B cell (primary cell): ENCODE results near the gene CD274. TPM values are rescaled to one million over a fixed set of nuclear protein-coding genes. Genes with fewer than 3 reads are reported as not detected.

Experiments used
- ATAC-seq: fragments of 200-7000 bp; cut with Tn5 transposase; one replicate; pipeline ENCODE4 v1.10.0; 2021; ENCODE audit warnings: low read depth, mild to moderate bottlenecking, moderate number of reproducible peaks, moderate library complexity
- CTCF ChIA-PET: fragments of 350-600 bp; sonication (Branson Sonifier 250); formaldehyde crosslinking; loops from one replicate; lab custom pipeline; 2021; ENCODE audit warnings: antibody characterized with exemption, inconsistent platforms; lab: Charles Lee
- POLR2A ChIA-PET: fragments of 350-600 bp; sonication (Branson Sonifier 250); formaldehyde crosslinking; loops from one replicate; lab custom pipeline; 2021; ENCODE audit warnings: antibody characterized with exemption; lab: Charles Lee
- DNase-seq: peaks from one replicate; pipeline ENCODE4 v3.0.0; 2013
- H2AFZ ChIP-seq: 2 replicates; pipeline ENCODE4 v1.6.1; 2012; ENCODE audit warnings: mild to moderate bottlenecking, low read depth, low read length; ENCODE audit not compliant: insufficient read depth, poor library complexity, severe bottlenecking
- H3K27ac ChIP-seq, 2 donors: 1 replicate in 1 of 2; 2 replicates in 1 of 2; pipeline ENCODE4 v1.5.1; 2012 to 2013; ENCODE audit warnings: low read length in 2 of 2, mild to moderate bottlenecking in 2 of 2, moderate library complexity in 1 of 2
- H3K27me3 ChIP-seq, 4 experiments: fragments of 200-600 bp in 1 of 4; sonication (generic) in 1 of 4; replicated peaks in 1 of 4; 1 replicate in 2 of 4; 2 replicates in 2 of 4; pipeline versions ENCODE4 v1.6.1 to v1.7.0; 2013 to 2016; ENCODE audit warnings: low read length in 3 of 4, mild to moderate bottlenecking in 2 of 4, mixed read lengths in 1 of 4, moderate library complexity in 1 of 4; ENCODE audit not compliant: insufficient read depth in 4 of 4, control insufficient read depth in 3 of 4; ENCODE audit errors: control extremely low read depth in 1 of 4
- H3K36me3 ChIP-seq, 2 experiments: replicated peaks in 1 of 2; 1 replicate in 1 of 2; 2 replicates in 1 of 2; pipeline versions ENCODE4 v1.6.1 to v1.7.1; 2013; ENCODE audit warnings: low read length in 1 of 2; ENCODE audit not compliant: insufficient read depth in 2 of 2, control insufficient read depth in 1 of 2; ENCODE audit errors: control extremely low read depth in 1 of 2, extremely low read depth in 1 of 2
- H3K4me1 ChIP-seq, 2 donors: fragments of 200-600 bp in 1 of 2; sonication (generic) in 1 of 2; 1 replicate in 1 of 2; 2 replicates in 1 of 2; pipeline versions ENCODE4 v1.5.1 to v1.6.1; 2013 to 2017; ENCODE audit warnings: low read length in 2 of 2; ENCODE audit not compliant: control insufficient read depth in 2 of 2, insufficient read depth in 2 of 2
- H3K4me2 ChIP-seq: replicated peaks from 2 replicates; pipeline ENCODE3; 2012; ENCODE audit warnings: mild to moderate bottlenecking, low read depth, low read length; ENCODE audit not compliant: poor library complexity, severe bottlenecking
- H3K4me3 ChIP-seq, 5 experiments: fragments of 200-600 bp in 1 of 5; sonication (generic) in 1 of 5; 1 replicate in 3 of 5; 2 replicates in 2 of 5; pipeline versions ENCODE4 v1.5.1 to v1.7.0; 2011 to 2016; ENCODE audit warnings: low read length in 4 of 5, mild to moderate bottlenecking in 4 of 5, low read depth in 2 of 5, control low read depth in 1 of 5, moderate library complexity in 1 of 5; ENCODE audit not compliant: insufficient read depth in 1 of 5; ENCODE audit errors: control extremely low read depth in 1 of 5, extremely low read depth in 1 of 5
- H3K79me2 ChIP-seq: fragments of 200-600 bp; sonication (generic); one replicate; pipeline ENCODE4 v1.6.0; 2016; ENCODE audit warnings: low read length; ENCODE audit not compliant: control insufficient read depth, insufficient read depth
- H3K9ac ChIP-seq: fragments of 200-600 bp; sonication (generic); 2 replicates; pipeline ENCODE4 v1.6.1; 2017; ENCODE audit warnings: mild to moderate bottlenecking, low read length, moderate library complexity
- H3K9me3 ChIP-seq, 3 donors: one replicate each; pipeline versions ENCODE4 v1.6.1 to v1.7.1; 2013; ENCODE audit warnings: low read length in 2 of 3; ENCODE audit not compliant: control insufficient read depth in 2 of 3, insufficient read depth in 1 of 3; ENCODE audit errors: control extremely low read depth in 1 of 3
- H4K20me1 ChIP-seq: 2 replicates; pipeline ENCODE4 v1.6.0; 2012; ENCODE audit warnings: mild to moderate bottlenecking, low read length; ENCODE audit not compliant: insufficient read depth, control insufficient read depth, poor library complexity, severe bottlenecking
- H3K27ac Mint-ChIP-seq: one replicate; pipeline ENCODE4 v1.8.0; 2021; ENCODE audit warnings: mixed read lengths
- H3K27me3 Mint-ChIP-seq: one replicate; pipeline ENCODE4 v1.8.0; 2021; ENCODE audit warnings: mixed read lengths
- H3K4me1 Mint-ChIP-seq: one replicate; pipeline ENCODE4 v1.8.0; 2021; ENCODE audit warnings: mixed read lengths
- H3K4me3 Mint-ChIP-seq: one replicate; pipeline ENCODE4 v1.8.0; 2021; ENCODE audit warnings: mixed read lengths
- H3K9me3 Mint-ChIP-seq: one replicate; pipeline ENCODE4 v1.8.0; 2022; ENCODE audit warnings: mixed read lengths; ENCODE audit not compliant: insufficient read depth
- CTCF ChIP-seq: fragments of 200-600 bp; IDR thresholded peaks from one replicate; pipeline ENCODE4 v1.8.0; 2022; ENCODE audit warnings: antibody characterized with exemption, mild to moderate bottlenecking
- EZH2 ChIP-seq: IDR thresholded peaks from 2 replicates; pipeline ENCODE4 v1.6.1; 2012; ENCODE audit warnings: borderline replicate concordance, low read depth, mild to moderate bottlenecking, moderate library complexity, low read length; ENCODE audit not compliant: insufficient read depth, poor library complexity, severe bottlenecking
- WGBS: methylation state at CpG from one replicate; pipeline ENCODE4 v1.1.5; 2013; ENCODE audit warnings: missing lambda C conversion rate; ENCODE audit not compliant: insufficient coverage; 5-methylcytosine and 5-hydroxymethylcytosine counted together
- intact Hi-C: fragments of 100-400 bp; cut with micrococcal nuclease; formaldehyde crosslinking; loops from one replicate; pipeline ENCODE4 v1.10.0; 2022
- polyA plus RNA-seq: library from polyadenylated mRNA; depleted of rRNA; stranded (reverse); fragments of >200 nt; gene quantifications from 2 replicates; pipeline ENCODE4 v1.2.3, GENCODE V29; 2012
- total RNA-seq, 2 donors: library from RNA; stranded (reverse); fragments of 120-200 nt in 1 of 2; gene quantifications; 1 replicate in 1 of 2; 2 replicates in 1 of 2; pipeline versions ENCODE4 v1.2.3 to v1.2.4, GENCODE V29; 2013 to 2022

CD274 gene
- total and polyA plus RNA-seq, 2 donors (not counting 1 experiment from before 2014, with no cell fraction given), result 1.4 to 7.0 TPM

GRCh38 chr9:5418481-5418880 lies 31.9 kb upstream of the CD274 start:
- TF ChIP-seq CTCF, result no peak
- TF ChIP-seq EZH2, result no peak
- H3K27ac Mint-ChIP-seq, result no peak overlapping the region
- Histone ChIP-seq H3K36me3 (peaks cover 0 to 3% of the 10 kb centered on the region in 2 experiments), H3K79me2 (no peaks in the 10 kb centered on the region), H3K4me2 (no peak overlapping the region), H2AFZ (no peak overlapping the region), H3K9me3 (no peaks in the 10 kb centered on the region), H4K20me1 (no peaks in the 10 kb centered on the region), H3K27me3 (no peaks in the 10 kb centered on the region), H3K4me1 (no peaks in the 10 kb centered on the region), H3K4me3 (no peak overlapping the region), H3K27ac (no peak overlapping the region), H3K9ac (no peak overlapping the region)
- DNase-seq, result no peak
- no peak overlapping the region for H3K4me3 Mint-ChIP-seq
- ChIA-PET POLR2A (no interaction called here), CTCF (interaction anchor here (0.6 kb wide), 1 partner anchor 659 kb away, joined by 3 read pairs; no protein-coding TSS in a partner anchor)
- H3K9me3 Mint-ChIP-seq, result no peaks in the 10 kb centered on the region
- intact Hi-C loops, result no loop called here
- no peaks in the 10 kb centered on the region for H3K27me3 Mint-ChIP-seq
- no peak for ATAC-seq
- H3K4me1 Mint-ChIP-seq, result peaks cover 4% of the 10 kb centered on the region
- 97% methylated on average over 20 of the region's 20 CpGs for WGBS

GRCh38 chr9:5419987-5420386 lies 30.4 kb upstream of the CD274 start:
- Histone ChIP-seq H2AFZ (no peak overlapping the region), H4K20me1 (no peaks in the 10 kb centered on the region), H3K79me2 (no peaks in the 10 kb centered on the region), H3K27me3 (no peaks in the 10 kb centered on the region), H3K36me3 (peaks cover 0 to 3% of the 10 kb centered on the region in 2 experiments), H3K4me1 (no peaks in the 10 kb centered on the region), H3K4me3 (no peak overlapping the region), H3K27ac (no peak overlapping the region), H3K9ac (no peak overlapping the region), H3K4me2 (no peak overlapping the region), H3K9me3 (no peaks in the 10 kb centered on the region)
- no peak overlapping the region for H3K4me3 Mint-ChIP-seq
- TF ChIP-seq EZH2, result no peak
- TF ChIP-seq CTCF, result no peak
- H3K27ac Mint-ChIP-seq, result no peak overlapping the region
- no peak for DNase-seq
- intact Hi-C loops, result no loop called here
- H3K27me3 Mint-ChIP-seq, result no peaks in the 10 kb centered on the region
- no peak for ATAC-seq
- H3K4me1 Mint-ChIP-seq, result peaks cover 4% of the 10 kb centered on the region
- ChIA-PET POLR2A (no interaction called here), CTCF (no interaction called here)
- no peaks in the 10 kb centered on the region for H3K9me3 Mint-ChIP-seq
